Ishikawa (cell line): ENCODE data around the gene SERF2.

Source experiments
- CEBPB ChIP-seq: IDR thresholded peaks from 2 replicates; pipeline ENCODE4 v1.6.1; 2012
- CREB1 ChIP-seq: IDR thresholded peaks from 2 replicates; pipeline ENCODE4 v1.6.1; 2012; ENCODE audit warnings: low read depth
- EP300 ChIP-seq: IDR thresholded peaks from 2 replicates; pipeline ENCODE4 v1.6.1; 2012; ENCODE audit warnings: borderline replicate concordance
- FOXM1 ChIP-seq: IDR thresholded peaks from 2 replicates; pipeline ENCODE4 v1.6.1; 2012; ENCODE audit warnings: low read depth, borderline replicate concordance
- MAX ChIP-seq: IDR thresholded peaks from 2 replicates; pipeline ENCODE4 v1.6.1; 2012
- NFIC ChIP-seq: IDR thresholded peaks from 2 replicates; pipeline ENCODE4 v1.6.1; 2012
- RAD21 ChIP-seq: IDR thresholded peaks from 2 replicates; pipeline ENCODE4 v1.6.1; 2012; ENCODE audit warnings: low read depth
- REST ChIP-seq: IDR thresholded peaks from 2 replicates; pipeline ENCODE4 v1.6.1; 2012; ENCODE audit warnings: low read depth, mild to moderate bottlenecking
- TAF1 ChIP-seq: IDR thresholded peaks from 2 replicates; pipeline ENCODE4 v1.6.1; 2012; ENCODE audit warnings: low read depth, mild to moderate bottlenecking
- TCF12 ChIP-seq: IDR thresholded peaks from 2 replicates; pipeline ENCODE4 v1.6.1; 2012; ENCODE audit warnings: low read depth
- USF1 ChIP-seq: IDR thresholded peaks from 2 replicates; pipeline ENCODE4 v1.6.1; 2012
- YY1 ChIP-seq: IDR thresholded peaks from 2 replicates; pipeline ENCODE4 v1.6.1; 2012; ENCODE audit warnings: low read depth

- TF ChIP-seq USF1 (no peak), REST (no peak), EP300 (no peak), NFIC (no peak), YY1 (no peak), FOXM1 (no peak), CEBPB (no peak), MAX (no peak), TAF1 (no peak), CREB1 (no peak), RAD21 (no peak), TCF12 (no peak)
These were observed 16.4 kb downstream of the SERF2 start for GRCh38 chr15:43808435-43808950.
